ENCODE data around the gene PCP2.

PCP2 gene

GRCh38 chr19:7596211-7596937 lies 37.1 kb downstream of the PCP2 start:
- no peak for DNase-seq (ENCODE audit: low read depth in 2 of 2)

DNA sequence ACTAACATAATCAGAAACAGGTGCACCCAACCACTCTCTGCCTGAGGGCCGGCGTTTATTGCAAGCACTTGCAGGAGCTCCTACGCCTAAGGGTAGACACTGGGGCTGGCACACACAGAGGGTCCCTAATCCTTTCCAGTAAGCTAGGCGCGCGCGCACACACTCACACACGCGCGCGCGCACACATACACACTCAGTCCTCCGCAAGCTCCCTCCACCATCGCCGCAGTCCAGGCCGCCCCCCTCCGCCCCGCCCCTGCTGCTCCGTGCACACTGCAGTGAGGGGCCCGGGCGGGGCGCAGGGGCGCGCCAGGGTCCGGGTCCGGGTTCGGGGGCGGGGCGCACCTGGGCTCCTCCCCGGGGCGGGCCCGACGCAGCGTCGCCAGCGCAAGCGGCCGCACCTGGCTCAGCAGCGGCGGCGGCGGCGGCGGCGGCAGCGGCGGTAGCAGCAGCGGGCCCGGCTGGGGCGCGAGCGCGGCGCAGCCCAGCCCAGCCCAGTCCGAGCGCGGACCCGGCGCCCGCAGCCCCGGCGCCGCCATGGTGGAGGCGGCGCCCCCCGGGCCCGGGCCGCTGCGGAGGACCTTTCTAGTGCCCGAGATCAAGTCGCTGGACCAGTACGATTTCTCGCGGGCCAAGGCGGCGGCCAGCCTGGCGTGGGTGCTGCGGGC lies 37.9 kb downstream of the PCP2 start, which contains the start of gene CAMSAP3:
CAMSAP3 (plus strand) TSS at position 398 of the 668 bp plus-strand sequence; CDS start at position 538, 140 bp downstream.
- peak in 1 of 2 donors; percentile 8 for DNase-seq (ENCODE audit: low read depth in 2 of 2)

DNA sequence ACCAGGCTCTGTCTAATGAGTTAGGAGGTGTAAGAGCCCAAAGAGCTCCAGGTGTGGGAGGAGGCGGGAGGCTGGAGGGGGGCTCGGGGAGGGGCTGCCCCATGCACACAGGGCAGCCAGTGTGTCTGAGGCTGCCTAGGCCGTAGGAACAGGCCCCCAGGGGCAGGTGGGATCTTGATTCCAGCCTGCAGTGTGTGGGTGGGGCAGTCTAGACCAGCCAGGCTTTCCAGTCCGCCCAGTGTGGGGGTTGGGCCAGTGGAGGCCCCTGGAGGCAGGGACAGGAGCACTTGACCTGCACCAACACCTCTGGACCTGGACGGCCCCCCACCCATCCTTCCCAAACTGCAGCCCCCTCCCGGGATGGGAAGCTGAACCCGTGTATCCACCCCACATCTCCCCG lies 43.3 kb downstream of the PCP2 start:
- no peak for DNase-seq (ENCODE audit: low read depth in 2 of 2)

DNA sequence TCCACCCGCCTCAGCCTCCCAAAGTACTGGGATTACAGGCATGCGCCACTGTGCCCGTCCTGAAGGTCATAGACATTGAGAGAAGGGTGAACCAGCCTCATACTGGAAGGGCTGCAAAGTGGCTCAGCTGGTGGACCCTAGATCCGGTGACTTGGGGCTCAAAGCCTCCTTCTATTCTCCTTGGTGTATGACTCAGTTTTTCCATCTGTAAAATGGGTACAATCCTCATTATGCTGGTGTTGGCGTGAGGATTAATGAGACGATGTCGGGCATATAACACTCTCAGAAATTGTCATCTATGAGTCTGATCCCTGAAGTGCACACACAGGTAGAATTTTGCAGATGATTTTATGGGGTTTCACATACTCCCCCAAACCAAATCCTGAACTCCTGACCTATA lies 43.7 kb downstream of the PCP2 start:
- DNase-seq (ENCODE audit: low read depth in 2 of 2): no peak

DNA sequence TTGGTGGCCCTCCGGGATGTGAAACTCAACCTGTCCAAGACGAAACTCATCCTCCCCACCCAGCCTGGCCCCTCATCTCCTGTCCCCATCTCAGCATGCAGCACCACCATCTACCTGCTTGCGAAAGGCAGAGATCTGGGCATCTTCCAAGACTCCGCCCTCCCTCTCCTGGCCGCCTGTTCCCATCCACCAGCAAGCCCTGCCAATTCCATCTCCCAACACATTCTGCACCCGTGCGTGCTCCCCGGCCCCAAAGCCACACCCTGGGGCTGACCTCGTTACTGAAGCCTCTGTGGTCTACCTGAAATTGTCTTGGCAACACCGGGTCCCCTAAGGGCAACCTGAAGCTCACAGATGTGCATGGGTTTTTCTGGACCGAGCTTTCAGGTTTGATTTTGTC lies 51.1 kb downstream of the PCP2 start:
- no peak for DNase-seq (ENCODE audit: low read depth in 2 of 2)

All from stimulated activated CD8-positive, alpha-beta memory T cell treated with anti-CD3 and anti-CD28 coated beads, Interleukin-2, amount 100 ng/mL, for 1 hour (primary cell).